AG04449 (cell line): ENCODE results near the gene MED12.

ENCODE experiments used
- CTCF ChIA-PET: fragments of 350-600 bp; formaldehyde crosslinking; extraction: SDS; loops from one replicate; lab custom pipeline; 2021; ENCODE audit warnings: antibody characterized with exemption; lab: Yijun Ruan, JAX
- POLR2A ChIA-PET: fragments of 400-600, 350-600 bp; formaldehyde crosslinking; extraction: SDS; loops from one replicate; lab custom pipeline; 2020; ENCODE audit warnings: antibody characterized with exemption, inconsistent platforms; lab: Yijun Ruan, JAX
- DNase-seq: peaks from one replicate; pipeline ENCODE4 v3.0.0-alpha.2; 2010; ENCODE audit warnings: low read depth, low spot score
- H3K4me3 ChIP-seq: 2 replicates; pipeline ENCODE4 v1.5.1; 2011; ENCODE audit warnings: low read depth, mild to moderate bottlenecking, control low read depth, low read length
- TF ChIP-seq, protein P1 (sequence below): IDR thresholded peaks from one replicate; pipeline ENCODE4 v1.5.1; 2011; ENCODE audit warnings: mild to moderate bottlenecking, moderate library complexity, low read length, control low read depth, inconsistent platforms; ENCODE audit not compliant: insufficient read depth; ENCODE audit errors: missing control alignments

Gene MED12

DNA sequence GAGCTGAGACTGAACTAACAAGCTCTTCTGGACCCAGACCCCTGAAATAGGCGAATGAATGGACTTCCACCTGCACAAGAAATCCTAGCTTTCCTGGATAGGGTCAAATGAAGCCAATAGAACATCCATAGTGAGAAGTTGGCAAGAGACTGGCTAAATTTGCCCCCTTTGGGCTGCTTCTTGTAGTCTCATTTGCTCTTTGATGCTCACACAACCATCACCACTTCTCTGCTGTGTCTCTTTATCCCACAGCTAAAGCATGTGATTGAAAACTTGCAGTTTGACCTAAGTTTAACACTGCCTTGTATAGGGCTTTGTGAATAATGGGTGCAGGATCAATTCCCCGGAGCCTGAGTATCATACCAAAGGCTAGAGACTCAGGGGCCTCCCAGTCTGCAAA lies 64.5 kb downstream of the MED12 start:
- POLR2A ChIA-PET = interaction anchor here (0.8 to 1.8 kb wide), 3 partner anchors 72 to 183 kb away, joined by 3 to 7 read pairs (median 3); partner anchors contain the start of genes NONO and TAF1
- CTCF ChIA-PET = interaction anchor here (1.6 to 7.7 kb wide), 2 partner anchors 14 to 213 kb away, joined by 3 to 90 read pairs; no protein-coding TSS in a partner anchor
- TF ChIP-seq, protein P1, sequence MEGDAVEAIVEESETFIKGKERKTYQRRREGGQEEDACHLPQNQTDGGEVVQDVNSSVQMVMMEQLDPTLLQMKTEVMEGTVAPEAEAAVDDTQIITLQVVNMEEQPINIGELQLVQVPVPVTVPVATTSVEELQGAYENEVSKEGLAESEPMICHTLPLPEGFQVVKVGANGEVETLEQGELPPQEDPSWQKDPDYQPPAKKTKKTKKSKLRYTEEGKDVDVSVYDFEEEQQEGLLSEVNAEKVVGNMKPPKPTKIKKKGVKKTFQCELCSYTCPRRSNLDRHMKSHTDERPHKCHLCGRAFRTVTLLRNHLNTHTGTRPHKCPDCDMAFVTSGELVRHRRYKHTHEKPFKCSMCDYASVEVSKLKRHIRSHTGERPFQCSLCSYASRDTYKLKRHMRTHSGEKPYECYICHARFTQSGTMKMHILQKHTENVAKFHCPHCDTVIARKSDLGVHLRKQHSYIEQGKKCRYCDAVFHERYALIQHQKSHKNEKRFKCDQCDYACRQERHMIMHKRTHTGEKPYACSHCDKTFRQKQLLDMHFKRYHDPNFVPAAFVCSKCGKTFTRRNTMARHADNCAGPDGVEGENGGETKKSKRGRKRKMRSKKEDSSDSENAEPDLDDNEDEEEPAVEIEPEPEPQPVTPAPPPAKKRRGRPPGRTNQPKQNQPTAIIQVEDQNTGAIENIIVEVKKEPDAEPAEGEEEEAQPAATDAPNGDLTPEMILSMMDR = no peak
- no peak overlapping the region for H3K4me3 ChIP-seq
- no peak for DNase-seq

DNA sequence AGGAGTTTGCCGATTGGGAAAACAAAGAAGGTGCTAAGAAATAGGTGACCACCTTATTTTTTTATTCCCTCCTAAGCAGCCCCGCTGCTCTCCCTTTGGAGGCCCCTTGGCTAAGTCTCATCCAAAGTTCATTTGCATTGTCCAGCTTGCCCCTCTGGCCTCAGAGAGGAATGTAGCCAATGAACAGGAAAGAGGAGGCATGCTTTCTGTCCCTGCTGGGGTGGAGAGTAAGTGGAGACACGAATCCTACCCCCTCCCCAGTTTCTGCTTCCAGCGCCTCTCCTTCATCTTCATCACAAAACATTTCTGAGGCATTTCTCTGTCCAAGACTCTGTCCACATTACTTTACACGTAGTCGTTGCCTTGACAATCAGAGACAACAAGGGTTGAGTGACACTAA lies 64.9 kb downstream of the MED12 start:
- no peak overlapping the region for H3K4me3 ChIP-seq
- no peak for DNase-seq
- TF ChIP-seq, protein P1 = no peak
- CTCF ChIA-PET = interaction anchor here (1.4 to 7.7 kb wide), 3 partner anchors 13 to 731 kb away, joined by 3 to 90 read pairs (median 3); no protein-coding TSS in a partner anchor
- POLR2A ChIA-PET = interaction anchor here (0.8 kb wide), 1 partner anchor 71 kb away, joined by 3 read pairs; no protein-coding TSS in a partner anchor

GRCh38 chrX:71184092-71184491 lies 65.7 kb downstream of the MED12 start:
- TF ChIP-seq, protein P1 = no peak
- DNase-seq = no peak
- ChIA-PET CTCF (interaction anchor here (1.4 kb wide), 1 partner anchor 732 kb away, joined by 3 read pairs; no protein-coding TSS in a partner anchor), POLR2A (no interaction called here)
- no peak overlapping the region for H3K4me3 ChIP-seq

- CTCF ChIA-PET = no interaction called here
- no peak overlapping the region for H3K4me3 ChIP-seq
- DNase-seq = no peak
- POLR2A ChIA-PET = no interaction called here
- TF ChIP-seq, protein P1 = no peak
These were observed 66.6 kb downstream of the MED12 start for GRCh38 chrX:71184803-71185495.

DNA sequence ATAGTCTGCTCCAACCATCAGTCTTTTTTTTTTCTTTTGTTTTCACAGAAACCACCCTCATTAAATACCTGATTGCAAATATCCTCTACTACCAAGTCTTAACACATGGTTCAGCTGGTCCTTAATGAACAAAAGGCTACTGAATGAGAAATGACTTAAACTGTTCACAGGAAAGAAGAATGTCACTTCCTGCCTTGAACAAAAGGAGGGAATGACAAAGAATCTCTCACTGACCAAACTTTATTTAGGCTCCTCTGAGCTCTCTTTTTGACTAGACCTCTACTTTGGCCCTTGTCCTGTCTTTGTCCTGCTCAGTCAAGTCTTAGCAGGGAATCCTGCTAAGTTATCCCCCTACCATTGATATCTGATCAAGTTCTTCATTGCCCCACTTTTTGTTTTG lies 72.9 kb downstream of the MED12 start:
- H3K4me3 ChIP-seq = no peak overlapping the region
- POLR2A ChIA-PET = no interaction called here
- DNase-seq = no peak
- TF ChIP-seq, protein P1 = no peak
- CTCF ChIA-PET = interaction anchor here (1.2 kb wide), 1 partner anchor 10 kb away, joined by 4 read pairs; no protein-coding TSS in a partner anchor
